SIG-M5 treated with dmso at 0.1 percent for 504 hours (cell line): Measurements from ENCODE around the gene SLC6A5.
A peak's percentile ranks its signal among the peaks of the same experiment; 100 is the strongest.

Experiments used
- DNase-seq: peaks from one replicate; lab custom pipeline; 2025; ENCODE audit not compliant: unreplicated experiment; lab: John Stamatoyannopoulos, UW

The SLC6A5 gene

DNA sequence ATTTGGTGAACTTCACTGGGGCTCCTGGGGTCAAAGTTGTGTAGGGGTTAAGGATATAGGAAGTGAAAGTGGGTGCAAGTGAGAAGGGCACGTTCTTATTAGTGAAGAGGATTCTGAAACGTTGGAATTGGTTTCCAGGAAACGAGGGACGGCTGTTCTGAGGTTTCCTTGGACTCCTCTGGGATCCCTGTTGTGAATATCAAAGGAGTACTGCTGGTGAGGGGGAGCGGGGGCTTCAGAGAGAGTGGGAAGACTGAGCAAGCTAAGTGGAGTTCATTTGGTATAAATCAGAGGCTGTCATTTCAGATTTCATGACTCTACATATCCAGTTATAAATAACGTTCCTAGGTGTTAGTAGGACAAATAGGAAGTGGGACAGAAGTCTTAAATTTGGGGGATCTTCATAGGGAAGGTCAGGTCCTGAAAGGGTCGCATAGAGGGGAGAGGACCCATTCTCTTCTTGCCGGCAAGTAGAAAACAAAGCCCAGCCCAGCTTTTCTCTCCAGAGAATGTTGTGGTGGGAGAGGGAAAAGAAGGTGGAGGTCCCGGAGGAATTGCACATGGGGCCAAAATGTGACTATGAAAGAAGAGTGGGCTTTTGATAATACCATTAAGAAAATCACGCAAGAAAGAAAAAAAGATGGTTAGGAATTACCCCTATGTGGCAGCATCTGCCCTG lies 68.9 kb downstream of the SLC6A5 start:
- no peak for DNase-seq

DNA sequence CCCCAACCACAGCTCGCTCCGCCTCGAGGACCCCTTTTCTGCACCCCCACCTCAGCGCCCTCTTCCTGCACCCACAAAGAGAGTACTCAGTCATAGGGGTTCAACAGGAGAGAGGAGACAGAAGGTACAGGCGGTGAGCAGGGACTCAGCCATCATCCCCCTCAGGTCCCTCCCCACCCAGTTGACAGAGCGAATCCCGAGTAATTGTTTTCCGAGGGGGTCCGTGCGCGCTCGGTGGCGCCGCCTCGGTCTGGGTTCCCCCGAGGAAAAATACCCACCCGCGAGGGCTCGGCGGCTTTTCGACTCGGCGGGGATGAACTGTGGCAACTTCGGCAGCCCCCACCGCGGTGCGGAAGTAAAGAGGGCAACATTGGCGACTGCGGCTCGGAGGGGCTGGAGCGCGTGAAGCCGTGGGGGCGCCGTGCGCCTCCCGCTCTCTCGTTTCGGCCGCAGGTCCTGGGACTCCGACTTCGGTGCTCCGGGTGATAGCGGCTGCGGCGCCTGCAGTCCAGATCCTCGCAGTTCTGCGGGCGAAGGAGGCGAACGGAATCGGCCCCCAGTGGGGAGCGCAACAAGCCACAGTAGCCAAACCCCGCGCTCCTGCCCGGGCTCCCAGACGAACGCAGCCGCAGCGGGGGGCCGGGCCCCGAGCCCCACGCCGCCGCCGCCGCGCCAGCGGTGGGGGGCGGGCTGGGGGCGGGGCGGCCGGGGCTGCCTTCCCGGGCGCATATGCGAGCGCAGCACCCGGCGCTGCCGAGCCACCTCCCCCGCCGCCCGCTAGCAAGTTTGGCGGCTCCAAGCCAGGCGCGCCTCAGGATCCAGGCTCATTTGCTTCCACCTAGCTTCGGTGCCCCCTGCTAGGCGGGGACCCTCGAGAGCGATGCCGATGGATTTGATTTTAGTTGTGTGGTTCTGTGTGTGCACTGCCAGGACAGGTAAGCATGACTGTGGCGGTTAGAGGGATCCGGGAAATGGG lies 69.7 kb downstream of the SLC6A5 start, which contains the start of gene NELL1:
TSS of gene NELL1 (plus strand) at position 743 of the 976 bp plus-strand sequence.
- DNase-seq: no peak

DNA sequence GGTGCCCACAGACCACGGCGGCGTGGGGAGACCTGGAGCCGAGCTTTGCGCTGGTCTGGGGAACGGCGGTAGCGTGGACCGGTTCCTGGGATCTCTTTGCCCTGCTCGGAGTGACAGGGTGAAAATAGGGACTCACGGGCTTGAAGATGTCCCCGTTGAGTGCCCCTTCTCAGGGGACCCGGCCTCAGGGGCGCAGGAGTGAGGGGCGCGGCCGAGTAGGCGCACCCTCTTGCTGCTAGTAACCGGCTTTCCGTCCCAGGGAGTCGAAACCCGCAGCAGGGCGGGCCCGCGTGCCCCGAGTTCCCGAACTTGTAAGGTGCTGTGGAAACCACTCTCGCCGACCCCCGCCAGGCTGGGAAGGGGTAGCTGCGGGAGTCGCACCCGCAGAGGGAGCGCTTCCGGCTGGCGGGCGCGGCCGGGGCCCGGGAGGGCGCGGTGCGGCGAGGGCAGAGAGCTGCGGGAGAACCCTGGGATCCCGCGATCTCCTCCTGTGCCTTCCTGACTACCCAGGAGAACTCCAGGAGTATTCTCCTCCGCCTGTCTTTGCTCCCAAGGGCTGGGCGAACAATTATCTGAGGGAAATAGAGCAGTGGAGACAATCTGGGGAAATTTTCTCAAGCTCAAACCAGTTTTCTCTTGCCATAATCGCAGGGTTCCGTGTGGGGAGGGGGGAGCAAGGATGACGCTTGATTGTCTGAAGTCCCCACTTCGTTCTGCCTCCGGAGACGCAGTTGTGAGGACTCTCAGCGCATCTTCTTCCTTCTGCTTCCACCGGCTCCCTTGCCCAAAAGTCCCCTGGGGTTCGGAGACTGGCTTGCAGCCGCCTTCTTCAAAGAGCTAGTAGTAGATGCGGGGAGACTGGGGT lies 70.6 kb downstream of the SLC6A5 start:
- DNase-seq: no peak

DNA sequence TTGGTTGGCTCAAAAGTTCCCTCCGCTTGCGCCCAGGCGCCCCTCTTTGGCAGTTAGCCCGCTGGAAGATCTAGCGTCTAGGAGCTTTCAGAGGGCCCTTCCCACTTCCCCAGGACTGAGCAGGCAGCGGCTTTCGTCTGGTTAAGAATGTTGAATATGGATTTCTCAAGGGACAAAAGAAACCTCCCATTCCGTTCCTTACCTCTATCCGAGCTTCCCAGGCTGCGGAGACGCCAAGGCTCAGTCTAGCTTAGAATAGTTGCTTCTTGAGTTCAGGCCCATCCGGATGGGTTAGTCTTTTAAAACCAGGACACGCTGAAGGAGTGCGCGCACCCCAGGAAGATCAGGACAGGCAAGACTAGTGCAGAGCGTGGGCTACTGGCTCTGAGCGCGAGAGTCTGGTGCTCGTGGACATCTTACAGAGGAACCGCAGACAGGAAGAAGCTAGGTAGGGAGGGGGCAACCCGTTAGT lies 71.6 kb downstream of the SLC6A5 start:
- DNase-seq: no peak

DNA sequence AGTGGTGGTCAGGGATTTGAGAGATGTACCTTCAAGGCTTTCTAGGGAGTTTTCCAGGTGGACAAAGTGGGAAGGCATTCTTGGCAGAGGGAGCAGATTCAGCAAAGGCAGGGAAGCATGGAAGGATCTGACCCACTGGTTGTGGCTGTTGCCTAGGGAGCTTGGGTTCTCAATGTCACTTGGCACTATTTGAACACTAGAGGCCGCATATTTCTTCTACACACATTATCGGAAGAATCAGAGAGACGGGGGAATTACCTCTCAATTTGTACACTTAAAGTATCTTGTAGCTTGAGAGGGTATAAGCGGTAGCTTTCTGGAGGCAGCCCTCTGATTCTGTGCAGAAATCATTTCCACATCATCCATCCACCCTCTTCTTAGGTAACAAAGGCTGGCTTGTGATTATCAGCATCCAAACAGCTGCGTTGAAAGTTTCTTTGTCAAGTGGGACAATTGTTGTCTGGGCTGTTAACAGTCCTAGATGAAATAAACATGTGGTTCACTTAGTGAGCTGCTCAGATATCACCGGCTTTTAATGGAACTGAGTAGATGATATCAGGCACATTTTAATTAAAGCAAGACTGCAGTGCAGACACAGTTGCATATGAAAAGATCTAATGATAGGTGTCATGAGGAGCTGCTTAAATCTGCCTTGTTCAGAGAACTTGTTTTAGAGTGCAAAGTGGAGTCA lies 72.6 kb downstream of the SLC6A5 start:
- DNase-seq: peak; percentile 29

DNA sequence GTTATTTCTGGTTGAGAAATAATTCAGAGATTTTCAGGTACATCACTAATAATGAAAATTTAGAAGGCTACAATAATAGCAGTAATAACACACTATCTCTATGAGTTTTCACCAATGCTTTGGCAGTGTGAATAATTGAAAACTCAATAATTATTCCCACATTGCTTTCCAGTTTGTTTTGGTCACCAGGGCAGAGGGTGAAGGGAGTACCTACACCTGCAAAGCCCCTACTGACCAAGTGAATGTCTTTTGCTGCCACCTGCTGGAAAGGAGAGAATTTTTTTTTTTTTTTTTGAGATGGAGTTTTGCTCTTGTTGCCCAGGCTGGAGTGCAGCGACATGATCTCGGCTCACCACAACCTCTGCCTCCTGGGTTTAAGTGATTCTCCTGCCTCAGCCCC lies 73.2 kb downstream of the SLC6A5 start:
- no peak for DNase-seq

DNA sequence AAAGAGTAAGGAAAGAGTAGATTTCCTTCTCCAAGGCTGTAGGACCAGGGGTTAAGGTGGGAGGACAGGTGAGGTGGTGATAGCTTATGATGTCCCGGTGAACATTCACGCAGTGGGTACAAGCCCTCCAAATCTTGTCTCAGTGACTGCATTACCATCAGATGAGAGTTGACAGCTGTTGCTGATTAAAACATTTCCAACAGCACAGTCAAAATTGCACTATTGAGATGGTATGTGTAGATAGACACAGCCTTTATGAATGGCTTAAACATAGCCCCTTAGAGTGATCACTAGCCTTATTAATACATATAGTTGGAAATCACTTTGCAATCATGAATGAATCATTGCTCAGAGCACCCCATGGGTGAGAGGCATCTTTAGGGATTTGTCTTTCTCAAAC lies 77.2 kb downstream of the SLC6A5 start:
- DNase-seq: no peak

DNA sequence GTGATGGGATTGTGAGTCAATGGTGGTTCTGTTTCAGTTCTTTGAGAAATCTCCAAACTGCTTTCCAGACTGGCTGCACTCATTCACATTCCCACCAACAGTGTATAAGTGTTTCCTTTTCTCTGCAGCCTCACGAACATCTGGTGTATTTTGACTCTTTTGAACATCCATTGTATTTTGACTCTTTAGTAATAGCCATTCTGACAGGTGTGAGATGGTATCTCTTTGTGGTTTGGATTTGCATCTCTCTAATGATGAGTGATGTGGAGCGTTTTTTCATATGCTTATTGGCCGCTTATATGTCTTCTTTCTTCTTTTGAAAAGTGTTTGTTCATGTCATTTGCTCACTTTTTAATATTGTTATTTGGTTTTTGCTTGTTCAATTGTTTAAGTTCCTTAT lies 89.4 kb downstream of the SLC6A5 start:
- no peak for DNase-seq

DNA sequence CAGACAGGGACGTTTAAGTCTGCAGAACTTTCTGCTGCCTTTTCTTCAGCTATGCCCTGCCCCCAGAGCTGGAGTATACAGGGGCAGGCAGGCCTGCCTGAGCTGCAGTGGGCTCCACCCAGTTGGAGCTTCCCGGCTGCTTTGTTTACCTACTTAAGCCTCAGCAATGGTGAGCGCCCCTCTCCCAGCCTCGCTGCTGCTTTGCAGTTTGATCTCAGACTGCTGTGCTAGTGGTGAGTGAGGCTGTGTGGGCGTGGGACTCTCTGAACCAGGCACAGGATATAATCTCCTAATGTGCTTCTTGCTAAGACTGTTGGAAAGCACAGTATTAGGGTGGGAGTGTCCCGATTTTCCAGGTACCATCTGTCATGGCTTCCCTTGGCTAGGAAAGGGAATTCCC lies 108.5 kb downstream of the SLC6A5 start:
- no peak for DNase-seq
